Right lung (tissue), 5 donors: Measurements from ENCODE around the gene VSNL1. TPM values are rescaled to one million over a fixed set of nuclear protein-coding genes. Genes with fewer than 3 reads are reported as not detected.

Experiments used
- DNase-seq, 2 donors: peaks; one replicate each; pipeline ENCODE4 v3.0.0-alpha.2; 2013
- polyA plus RNA-seq, 5 donors: library from polyadenylated mRNA; unstranded; fragments of 120-200 nt; gene quantifications; one replicate each; pipeline versions ENCODE4 v1.2.1 to v1.2.3, GENCODE V29; 2013; ENCODE audit warnings: inconsistent platforms in 1 of 5, low replicate concordance in 1 of 5; ENCODE audit not compliant: insufficient read length in 5 of 5, insufficient read depth in 1 of 5

The VSNL1 gene
- polyA plus RNA-seq, 5 donors, result 13.8 to 21.0 (median 19.2) TPM

- DNase-seq, result no peak
Observed at GRCh38 chr2:17689010-17689409, 148.5 kb downstream of the VSNL1 start.

GRCh38 chr2:17690776-17691175 is 150.3 kb downstream of the VSNL1 start:
- no peak for DNase-seq

Other genes starting within 250 kb of the VSNL1 start
- under 1 TPM; 0.38 to 0.84 (median 0.69) TPM for gene RAD51AP2, start 22.3 kb upstream of the VSNL1 start, polyA plus RNA-seq
- gene SMC6, start 213.1 kb downstream of the VSNL1 start, polyA plus RNA-seq, result 10 to 100 TPM; 34.6 to 68.6 (median 61.3) TPM
- 10 to 100 TPM in 4 of 5 donors, 1 to 10 TPM in 1; 9.5 to 34.1 (median 20.1) TPM for gene GEN1, start 213.4 kb downstream of the VSNL1 start, polyA plus RNA-seq